ENCODE results near the gene SWSAP1. TPM values are rescaled to one million over a fixed set of nuclear protein-coding genes. Genes with fewer than 3 reads are reported as not detected.
A peak's percentile ranks its signal among the peaks of the same experiment; 100 is the strongest.
"Not testable (repeated sequence)": the region's sequence is repeated elsewhere in the genome, so short reads cannot be mapped to it uniquely, and the experiment has no call there.

Gene SWSAP1, protein sequence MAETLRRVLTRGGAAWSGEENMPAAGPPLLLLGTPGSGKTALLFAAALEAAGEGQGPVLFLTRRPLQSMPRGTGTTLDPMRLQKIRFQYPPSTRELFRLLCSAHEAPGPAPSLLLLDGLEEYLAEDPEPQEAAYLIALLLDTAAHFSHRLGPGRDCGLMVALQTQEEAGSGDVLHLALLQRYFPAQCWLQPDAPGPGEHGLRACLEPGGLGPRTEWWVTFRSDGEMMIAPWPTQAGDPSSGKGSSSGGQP
- total RNA-seq (1.3 TPM), polyA plus RNA-seq (ENCODE audit: insufficient read depth in 1 of 8, insufficient read length in 8 of 8, low replicate concordance in 1 of 8) (1 to 10 TPM; 1.4 to 1.9 (median 1.7) TPM)
- long read RNA-seq, donor 1, partial matches to known transcripts: 0 of 2 reads
- long read RNA-seq, donor 1, other reads (novel, unspliced or antisense): 0 of 2 reads
- long read RNA-seq, donor 2: 0 reads
- long read RNA-seq, donor 3, partial matches to known transcripts: 0 of 3 reads
- long read RNA-seq, donor 3, other reads (novel, unspliced or antisense): 0 of 3 reads
- long read RNA-seq, donor 4, transcript SWSAP1-201 (2 exons, 1,684 nt): major isoform, 5 of 5 reads
- long read RNA-seq, donor 4, partial matches to known transcripts: 0 of 5 reads
- long read RNA-seq, donor 4, other reads (novel, unspliced or antisense): 0 of 5 reads
- long read RNA-seq, donor 5, transcript SWSAP1-201 (2 exons, 1,684 nt): major isoform, 6 of 6 reads
- long read RNA-seq, donor 5, partial matches to known transcripts: 0 of 6 reads
- long read RNA-seq, donor 5, other reads (novel, unspliced or antisense): 0 of 6 reads
- long read RNA-seq, donor 6, partial matches to known transcripts: 0 of 2 reads
- long read RNA-seq, donor 6, other reads (novel, unspliced or antisense): 0 of 2 reads
- long read RNA-seq, donor 7, partial matches to known transcripts: 0 of 1 reads
- long read RNA-seq, donor 7, other reads (novel, unspliced or antisense): 0 of 1 reads
- long read RNA-seq, donor 8, partial matches to known transcripts: 0 of 3 reads
- long read RNA-seq, donor 8, other reads (novel, unspliced or antisense): 0 of 3 reads
- long read RNA-seq, donor 9, partial matches to known transcripts: 0 of 2 reads
- long read RNA-seq, donor 9, other reads (novel, unspliced or antisense): 0 of 2 reads
- long read RNA-seq, donor 10, partial matches to known transcripts: 0 of 3 reads
- long read RNA-seq, donor 10, other reads (novel, unspliced or antisense): 0 of 3 reads
- long read RNA-seq, donor 11, partial matches to known transcripts: 0 of 3 reads
- long read RNA-seq, donor 11, other reads (novel, unspliced or antisense): 0 of 3 reads

DNA sequence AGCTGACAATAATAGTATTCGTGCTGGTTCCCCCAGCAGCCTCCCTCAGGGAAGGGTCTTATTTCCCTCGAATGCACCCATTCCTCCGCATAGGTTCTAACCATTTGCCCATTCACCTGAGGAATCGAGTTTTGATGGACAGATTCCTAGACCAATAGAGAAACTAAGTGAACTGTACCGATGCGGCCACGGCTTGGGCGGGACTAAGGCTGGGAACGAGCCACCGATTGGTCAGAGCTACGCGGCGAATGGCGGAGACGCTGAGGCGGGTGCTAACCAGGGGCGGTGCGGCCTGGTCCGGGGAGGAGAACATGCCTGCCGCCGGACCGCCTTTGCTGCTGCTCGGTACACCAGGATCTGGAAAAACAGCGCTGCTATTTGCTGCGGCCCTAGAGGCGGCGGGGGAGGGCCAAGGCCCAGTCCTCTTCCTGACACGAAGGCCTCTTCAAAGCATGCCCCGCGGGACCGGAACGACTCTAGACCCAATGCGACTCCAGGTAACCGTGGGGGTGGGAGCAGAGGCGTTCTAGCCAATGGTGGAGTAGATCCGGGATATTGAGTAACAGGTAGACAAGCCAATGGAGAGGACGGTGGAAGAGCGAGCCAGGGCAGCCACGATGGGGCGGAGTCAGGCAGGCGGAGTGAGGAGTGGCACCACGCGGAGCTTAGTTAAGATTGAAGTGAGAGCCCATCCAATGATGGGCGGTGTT is at the start of gene SWSAP1:
TSS of gene SWSAP1 (plus strand) at position 234 of the 710 bp plus-strand sequence. CDS start at position 249, 15 bp downstream.
- WGBS (ENCODE audit: insufficient coverage): under 1% methylated on average over 43 of the region's 44 CpGs
- peaks cover 6% of the 10 kb centered on the region for H3K36me3 ChIP-seq (ENCODE audit: control insufficient read depth, insufficient read depth, low read length)
- peak; percentile 100 for DNase-seq
- peaks cover 18% of the 10 kb centered on the region for H3K4me1 ChIP-seq (ENCODE audit: control insufficient read depth, insufficient read depth, low read length)
- peak within 1 kb of the TSS; percentile 100 for H3K27ac ChIP-seq (ENCODE audit: low read length)
- H3K9me3 ChIP-seq (replicated peaks; ENCODE audit: control insufficient read depth, low read depth, low read length): no peaks in the 10 kb centered on the region
- H3K4me3 ChIP-seq (ENCODE audit: low read length): peak within 1 kb of the TSS; percentile 86
- no peaks in the 10 kb centered on the region for H3K27me3 ChIP-seq (ENCODE audit: control insufficient read depth, insufficient read depth, low read length)

DNA sequence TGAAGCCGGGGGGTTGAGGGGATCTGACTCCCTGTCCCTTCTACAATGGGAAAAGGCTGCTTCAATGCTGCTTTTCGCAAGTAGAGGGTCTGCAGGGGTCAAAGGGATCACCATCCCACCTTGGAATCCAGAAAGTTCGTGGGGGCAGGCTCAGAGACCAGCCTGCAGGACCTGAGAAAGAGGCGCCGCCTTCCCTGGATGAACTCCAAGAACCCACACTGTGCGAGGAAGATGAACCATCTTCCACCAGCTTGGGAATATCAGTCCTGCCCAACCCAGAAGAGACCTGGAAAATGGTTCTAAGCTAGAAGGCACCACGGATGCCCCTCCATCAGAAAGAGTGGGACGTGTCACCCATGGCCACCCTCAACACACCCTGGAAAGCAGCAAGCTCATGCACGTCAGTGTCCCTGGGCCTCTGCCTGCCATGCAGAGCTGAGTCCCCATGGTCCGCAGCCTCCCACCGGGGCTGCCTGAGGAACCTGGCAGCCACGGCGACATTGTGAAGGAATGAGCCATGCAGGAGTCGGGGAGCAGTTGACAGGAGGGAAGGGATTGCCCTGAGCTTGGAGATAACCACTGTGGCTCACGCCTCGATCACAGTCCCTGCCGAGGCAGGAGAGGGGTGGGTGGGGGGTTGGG is 49.6 kb upstream of the SWSAP1 start:
- Histone ChIP-seq H3K27me3 (ENCODE audit: control insufficient read depth, insufficient read depth, low read length) (no peaks in the 10 kb centered on the region), H3K4me1 (ENCODE audit: control insufficient read depth, insufficient read depth, low read length) (peaks cover 21% of the 10 kb centered on the region), H3K36me3 (ENCODE audit: control insufficient read depth, insufficient read depth, low read length) (peaks cover 4% of the 10 kb centered on the region), H3K4me3 (ENCODE audit: low read length) (no peak overlapping the region), H3K27ac (ENCODE audit: low read length) (peak overlapping the region; percentile 15), H3K9me3 (replicated peaks; ENCODE audit: control insufficient read depth, low read depth, low read length) (no peaks in the 10 kb centered on the region)
- 59% methylated on average over 13 of the region's 17 CpGs for WGBS (ENCODE audit: insufficient coverage)
- no peak for DNase-seq

- WGBS (ENCODE audit: insufficient coverage): 82% methylated on average over 2 of the region's 7 CpGs
- Histone ChIP-seq H3K27ac (ENCODE audit: low read length) (no peak overlapping the region), H3K27me3 (ENCODE audit: control insufficient read depth, insufficient read depth, low read length) (no peaks in the 10 kb centered on the region), H3K9me3 (replicated peaks; ENCODE audit: control insufficient read depth, low read depth, low read length) (no peaks in the 10 kb centered on the region), H3K4me1 (ENCODE audit: control insufficient read depth, insufficient read depth, low read length) (peaks cover 21% of the 10 kb centered on the region), H3K4me3 (ENCODE audit: low read length) (no peak overlapping the region), H3K36me3 (ENCODE audit: control insufficient read depth, insufficient read depth, low read length) (peaks cover 6% of the 10 kb centered on the region)
- DNase-seq: no peak
These were observed 48.9 kb upstream of the SWSAP1 start for GRCh38 chr19:11325544-11325943.

GRCh38 chr19:11330127-11330526 is 44.3 kb upstream of the SWSAP1 start:
- WGBS (ENCODE audit: insufficient coverage): 67% methylated on average over 4 of the region's 4 CpGs
- Histone ChIP-seq H3K27ac (ENCODE audit: low read length) (no peak overlapping the region), H3K4me3 (ENCODE audit: low read length) (no peak overlapping the region), H3K9me3 (replicated peaks; ENCODE audit: control insufficient read depth, low read depth, low read length) (peaks cover 2% of the 10 kb centered on the region), H3K36me3 (ENCODE audit: control insufficient read depth, insufficient read depth, low read length) (peaks cover 16% of the 10 kb centered on the region), H3K4me1 (ENCODE audit: control insufficient read depth, insufficient read depth, low read length) (no peaks in the 10 kb centered on the region), H3K27me3 (ENCODE audit: control insufficient read depth, insufficient read depth, low read length) (no peaks in the 10 kb centered on the region)
- no peak for DNase-seq

GRCh38 chr19:11331502-11331901 is 43.0 kb upstream of the SWSAP1 start:
- peaks cover 2% of the 10 kb centered on the region for H3K9me3 ChIP-seq (replicated peaks; ENCODE audit: control insufficient read depth, low read depth, low read length)
- no peak overlapping the region for H3K27ac ChIP-seq (ENCODE audit: low read length)
- H3K27me3 ChIP-seq (ENCODE audit: control insufficient read depth, insufficient read depth, low read length): no peaks in the 10 kb centered on the region
- no peak for DNase-seq
- WGBS (ENCODE audit: insufficient coverage): no CpG with 5 or more reads among the region's 4 CpGs
- H3K4me1 ChIP-seq (ENCODE audit: control insufficient read depth, insufficient read depth, low read length): no peaks in the 10 kb centered on the region
- H3K4me3 ChIP-seq (ENCODE audit: low read length): no peak overlapping the region
- H3K36me3 ChIP-seq (ENCODE audit: control insufficient read depth, insufficient read depth, low read length): peaks cover 23% of the 10 kb centered on the region

DNA sequence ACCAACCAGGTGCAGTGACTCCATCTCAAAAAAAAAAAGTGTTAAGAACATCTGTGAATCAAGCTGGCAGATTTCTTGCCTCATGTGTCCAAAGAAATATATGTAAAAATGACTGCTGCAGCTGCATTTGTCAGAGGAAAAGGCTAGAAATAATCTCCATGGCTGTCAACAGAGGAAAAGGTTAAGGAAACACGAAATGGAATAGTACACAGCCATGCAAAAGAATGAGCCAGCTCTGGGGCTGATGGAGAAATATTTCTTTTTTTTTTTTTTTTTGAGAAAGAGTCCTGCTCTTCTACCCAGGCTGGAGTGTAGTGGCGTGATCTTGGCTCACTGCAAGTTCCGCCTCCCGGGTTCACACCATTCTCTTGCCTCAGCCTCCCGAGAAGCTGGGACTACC is 41.6 kb upstream of the SWSAP1 start:
- WGBS (ENCODE audit: insufficient coverage): 100% methylated on average over 1 of the region's 5 CpGs
- H3K4me1 ChIP-seq (ENCODE audit: control insufficient read depth, insufficient read depth, low read length): peaks cover 4% of the 10 kb centered on the region
- H3K9me3 ChIP-seq (replicated peaks; ENCODE audit: control insufficient read depth, low read depth, low read length): peaks cover 2% of the 10 kb centered on the region
- H3K4me3 ChIP-seq (ENCODE audit: low read length): no peak overlapping the region
- peaks cover 28% of the 10 kb centered on the region for H3K36me3 ChIP-seq (ENCODE audit: control insufficient read depth, insufficient read depth, low read length)
- H3K27me3 ChIP-seq (ENCODE audit: control insufficient read depth, insufficient read depth, low read length): no peaks in the 10 kb centered on the region
- no peak overlapping the region for H3K27ac ChIP-seq (ENCODE audit: low read length)
- no peak for DNase-seq

GRCh38 chr19:11333838-11334237 is 40.6 kb upstream of the SWSAP1 start:
- not testable (repeated sequence) for H3K4me1 ChIP-seq (ENCODE audit: control insufficient read depth, insufficient read depth, low read length); H3K27ac ChIP-seq (ENCODE audit: low read length); H3K9me3 ChIP-seq (replicated peaks; ENCODE audit: control insufficient read depth, low read depth, low read length); H3K4me3 ChIP-seq (ENCODE audit: low read length); H3K27me3 ChIP-seq (ENCODE audit: control insufficient read depth, insufficient read depth, low read length); DNase-seq
- 78% methylated on average over 7 of the region's 9 CpGs for WGBS (ENCODE audit: insufficient coverage)
- H3K36me3 ChIP-seq (ENCODE audit: control insufficient read depth, insufficient read depth, low read length): peaks cover 28% of the 10 kb centered on the region

- peaks cover 2% of the 10 kb centered on the region for H3K9me3 ChIP-seq (replicated peaks; ENCODE audit: control insufficient read depth, low read depth, low read length)
- peaks cover 21% of the 10 kb centered on the region for H3K4me1 ChIP-seq (ENCODE audit: control insufficient read depth, insufficient read depth, low read length)
- H3K4me3 ChIP-seq (ENCODE audit: low read length): no peak overlapping the region
- peaks cover 25% of the 10 kb centered on the region for H3K36me3 ChIP-seq (ENCODE audit: control insufficient read depth, insufficient read depth, low read length)
- WGBS (ENCODE audit: insufficient coverage): 94% methylated on average over 15 of the region's 17 CpGs
- DNase-seq: no peak
- no peaks in the 10 kb centered on the region for H3K27me3 ChIP-seq (ENCODE audit: control insufficient read depth, insufficient read depth, low read length)
- H3K27ac ChIP-seq (ENCODE audit: low read length): no peak overlapping the region
These were observed 38.9 kb upstream of the SWSAP1 start for GRCh38 chr19:11335449-11336146.
